SIG-M5 (cell line): Measurements from ENCODE around the gene CCDC169.
A peak's percentile ranks its signal among the peaks of the same experiment; 100 is the strongest.
"Not testable (repeated sequence)": the region's sequence is repeated elsewhere in the genome, so short reads cannot be mapped to it uniquely, and the experiment has no call there.

Experiments
- DNase-seq: peaks from one replicate; lab custom pipeline; 2025; lab: John Stamatoyannopoulos, UW

Gene CCDC169

GRCh38 chr13:36297366-36298338 is at the start of gene CCDC169:
CCDC169 (minus strand) TSS chr13:36297814; CDS start chr13:36297719, 95 bp downstream.
- peak; percentile 27 for DNase-seq

- peak; percentile 82 for DNase-seq
These were observed 48.8 kb upstream of the CCDC169 start, which contains the start of gene SPART for GRCh38 chr13:36346222-36347083. SPART (minus strand) TSS chr13:36346394; CDS start chr13:36335830, 10,564 bp downstream.

- peak; percentile 35 for DNase-seq
These were observed 48.0 kb upstream of the CCDC169 start for GRCh38 chr13:36345438-36346221.

GRCh38 chr13:36344886-36345437 is 47.3 kb upstream of the CCDC169 start:
- no peak for DNase-seq

GRCh38 chr13:36344173-36344572 is 46.6 kb upstream of the CCDC169 start:
- DNase-seq: peak; percentile 69

- no peak for DNase-seq
These were observed 46.2 kb upstream of the CCDC169 start for GRCh38 chr13:36343766-36344165.

- DNase-seq: no peak
These were observed 45.1 kb upstream of the CCDC169 start for GRCh38 chr13:36342715-36343114.

GRCh38 chr13:36341718-36342117 is 44.1 kb upstream of the CCDC169 start:
- DNase-seq: no peak

GRCh38 chr13:36339600-36340155 is 42.1 kb upstream of the CCDC169 start:
- no peak for DNase-seq

- DNase-seq: no peak
These were observed 40.5 kb upstream of the CCDC169 start for GRCh38 chr13:36337938-36338641.

- DNase-seq: no peak
These were observed 35.4 kb upstream of the CCDC169 start for GRCh38 chr13:36332986-36333385.

GRCh38 chr13:36332255-36332654 is 34.6 kb upstream of the CCDC169 start:
- DNase-seq: not testable (repeated sequence)

- no peak for DNase-seq
These were observed 33.7 kb upstream of the CCDC169 start for GRCh38 chr13:36331280-36331679.

GRCh38 chr13:36329361-36329760 is 31.7 kb upstream of the CCDC169 start:
- no peak for DNase-seq

- DNase-seq: no peak
These were observed 31.2 kb upstream of the CCDC169 start for GRCh38 chr13:36328821-36329220.

- DNase-seq: no peak
These were observed 28.3 kb upstream of the CCDC169 start for GRCh38 chr13:36325912-36326311.

GRCh38 chr13:36324881-36325280 is 27.3 kb upstream of the CCDC169 start:
- DNase-seq: not testable (repeated sequence)

GRCh38 chr13:36323951-36324566 is 26.4 kb upstream of the CCDC169 start:
- DNase-seq: no peak

- DNase-seq: no peak
These were observed 25.8 kb upstream of the CCDC169 start for GRCh38 chr13:36323408-36323807.

- not testable (repeated sequence) for DNase-seq
These were observed 22.2 kb upstream of the CCDC169 start for GRCh38 chr13:36319793-36320192.
